ENCODE results near the gene CYB561A3. TPM values are rescaled to one million over a fixed set of nuclear protein-coding genes. Genes with fewer than 3 reads are reported as not detected.

Gene CYB561A3
- total and polyA plus RNA-seq, 2 experiments from 2014 or later: 9.8 to 30.8 TPM

DNA sequence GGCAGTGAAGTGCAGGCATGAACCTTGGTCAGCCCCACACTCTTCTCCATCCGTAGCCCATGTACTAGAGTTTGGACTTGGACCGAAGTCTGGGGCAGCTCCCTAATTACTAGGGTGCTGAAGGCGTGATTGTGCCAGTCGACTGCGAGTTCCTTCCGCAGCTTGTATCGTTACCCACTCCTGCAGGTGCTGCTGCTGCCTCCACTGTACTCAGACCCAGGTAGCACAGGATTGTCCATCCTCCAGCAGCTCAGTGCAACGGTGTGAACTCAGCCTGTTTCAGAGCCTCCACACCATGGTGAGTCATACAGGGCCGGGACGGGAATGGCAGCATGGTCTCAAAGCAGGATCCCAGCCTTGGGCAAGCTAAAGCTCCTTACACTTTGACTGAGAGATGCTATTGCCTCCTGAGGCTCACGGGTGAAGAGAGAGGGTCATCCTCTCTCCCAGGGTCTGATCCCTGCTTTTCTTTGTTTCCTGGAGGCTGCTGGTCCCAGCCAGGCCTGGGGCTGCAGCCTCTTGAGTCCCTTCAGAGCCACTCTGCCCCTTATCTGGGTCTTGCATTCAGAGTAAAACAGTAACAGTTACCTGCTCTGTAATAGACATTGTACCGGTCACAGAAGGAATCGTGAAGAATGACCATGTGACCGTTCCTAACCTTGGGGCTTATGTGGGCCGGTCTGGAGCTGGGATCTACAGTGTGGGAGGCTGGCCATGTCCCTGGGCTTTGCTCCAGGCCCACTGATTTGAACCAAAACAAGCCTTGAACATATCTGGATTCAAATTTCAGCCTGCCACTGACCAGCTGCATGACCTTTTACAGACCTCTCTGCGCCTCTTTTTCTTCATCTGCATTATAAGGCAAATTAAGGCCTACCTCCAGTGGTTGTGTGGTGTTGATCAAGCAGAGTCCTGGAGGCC, 27.0 kb downstream of the CYB561A3 start:
- peaks cover 19% of the 10 kb centered on the region for H3K27me3 Mint-ChIP-seq (ENCODE audit: insufficient read depth, low read depth, poor library complexity)
- Histone ChIP-seq H3K4me3 (no peak overlapping the region), H3F3A (replicated peaks; ENCODE audit: low read depth) (peaks cover 39% of the 10 kb centered on the region), H3K4me1 (ENCODE audit: insufficient read depth) (peaks cover 24% of the 10 kb centered on the region), H4K20me1 (replicated peaks; ENCODE audit: insufficient read depth) (peaks cover 21% of the 10 kb centered on the region), H3K27ac (ENCODE audit: low read depth) (no peak overlapping the region), H3K27me3 (ENCODE audit: insufficient read depth) (no peaks in the 10 kb centered on the region), H3K9me2 (ENCODE audit: insufficient read depth) (no peaks in the 10 kb centered on the region), H3K79me2 (replicated peaks; ENCODE audit: insufficient read depth) (peaks cover 32% of the 10 kb centered on the region), H2AFZ (no peak overlapping the region), H3K4me2 (peak overlapping the region; percentile 97), H3K36me3 (ENCODE audit: insufficient read depth) (peaks cover 5% of the 10 kb centered on the region)
- ATAC-seq (no peak), DNase-seq (ENCODE audit: low spot score) (no peak)
- peaks cover 26% of the 10 kb centered on the region for H3K36me3 Mint-ChIP-seq (ENCODE audit: low read depth)
- H3K4me3 Mint-ChIP-seq: peak overlapping the region; percentile 98
- TF ChIP-seq EZH2 (IDR thresholded peaks at IDR 0.05; ENCODE audit: low read depth, unreplicated experiment): no peak
- TF ChIP-seq ETS1 (IDR thresholded peaks at IDR 0.05): no peak
- TF ChIP-seq EZH2phosphoT487 (IDR thresholded peaks at IDR 0.05; ENCODE audit: unreplicated experiment): no peak
- TF ChIP-seq, protein P1, sequence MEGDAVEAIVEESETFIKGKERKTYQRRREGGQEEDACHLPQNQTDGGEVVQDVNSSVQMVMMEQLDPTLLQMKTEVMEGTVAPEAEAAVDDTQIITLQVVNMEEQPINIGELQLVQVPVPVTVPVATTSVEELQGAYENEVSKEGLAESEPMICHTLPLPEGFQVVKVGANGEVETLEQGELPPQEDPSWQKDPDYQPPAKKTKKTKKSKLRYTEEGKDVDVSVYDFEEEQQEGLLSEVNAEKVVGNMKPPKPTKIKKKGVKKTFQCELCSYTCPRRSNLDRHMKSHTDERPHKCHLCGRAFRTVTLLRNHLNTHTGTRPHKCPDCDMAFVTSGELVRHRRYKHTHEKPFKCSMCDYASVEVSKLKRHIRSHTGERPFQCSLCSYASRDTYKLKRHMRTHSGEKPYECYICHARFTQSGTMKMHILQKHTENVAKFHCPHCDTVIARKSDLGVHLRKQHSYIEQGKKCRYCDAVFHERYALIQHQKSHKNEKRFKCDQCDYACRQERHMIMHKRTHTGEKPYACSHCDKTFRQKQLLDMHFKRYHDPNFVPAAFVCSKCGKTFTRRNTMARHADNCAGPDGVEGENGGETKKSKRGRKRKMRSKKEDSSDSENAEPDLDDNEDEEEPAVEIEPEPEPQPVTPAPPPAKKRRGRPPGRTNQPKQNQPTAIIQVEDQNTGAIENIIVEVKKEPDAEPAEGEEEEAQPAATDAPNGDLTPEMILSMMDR (conservative IDR thresholded peaks at IDR 0.05; ENCODE audit: low read depth in 2 of 2): no peak
- no peak for TF ChIP-seq POLR2AphosphoS5 (IDR thresholded peaks at IDR 0.05; ENCODE audit: low read depth)
- TF ChIP-seq STAT1 (IDR thresholded peaks at IDR 0.05; ENCODE audit: unreplicated experiment): no peak
- TF ChIP-seq ZNF114 (CRISPR knock-in tag; IDR thresholded peaks at IDR 0.05): no peak
- TF ChIP-seq NANOG (IDR thresholded peaks at IDR 0.05; ENCODE audit: borderline replicate concordance): no peak
- TF ChIP-seq ZNF331 (CRISPR knock-in tag; IDR thresholded peaks at IDR 0.05; ENCODE audit: low read depth): no peak
- no peak for TF ChIP-seq CREB1 (CRISPR knock-in tag; IDR thresholded peaks at IDR 0.05; ENCODE audit: low read depth)
- no peak for TF ChIP-seq REST (IDR thresholded peaks at IDR 0.05; ENCODE audit: unreplicated experiment)
- no peak for TF ChIP-seq JUNB (IDR thresholded peaks at IDR 0.05; ENCODE audit: unreplicated experiment)
- TF ChIP-seq, protein P2, sequence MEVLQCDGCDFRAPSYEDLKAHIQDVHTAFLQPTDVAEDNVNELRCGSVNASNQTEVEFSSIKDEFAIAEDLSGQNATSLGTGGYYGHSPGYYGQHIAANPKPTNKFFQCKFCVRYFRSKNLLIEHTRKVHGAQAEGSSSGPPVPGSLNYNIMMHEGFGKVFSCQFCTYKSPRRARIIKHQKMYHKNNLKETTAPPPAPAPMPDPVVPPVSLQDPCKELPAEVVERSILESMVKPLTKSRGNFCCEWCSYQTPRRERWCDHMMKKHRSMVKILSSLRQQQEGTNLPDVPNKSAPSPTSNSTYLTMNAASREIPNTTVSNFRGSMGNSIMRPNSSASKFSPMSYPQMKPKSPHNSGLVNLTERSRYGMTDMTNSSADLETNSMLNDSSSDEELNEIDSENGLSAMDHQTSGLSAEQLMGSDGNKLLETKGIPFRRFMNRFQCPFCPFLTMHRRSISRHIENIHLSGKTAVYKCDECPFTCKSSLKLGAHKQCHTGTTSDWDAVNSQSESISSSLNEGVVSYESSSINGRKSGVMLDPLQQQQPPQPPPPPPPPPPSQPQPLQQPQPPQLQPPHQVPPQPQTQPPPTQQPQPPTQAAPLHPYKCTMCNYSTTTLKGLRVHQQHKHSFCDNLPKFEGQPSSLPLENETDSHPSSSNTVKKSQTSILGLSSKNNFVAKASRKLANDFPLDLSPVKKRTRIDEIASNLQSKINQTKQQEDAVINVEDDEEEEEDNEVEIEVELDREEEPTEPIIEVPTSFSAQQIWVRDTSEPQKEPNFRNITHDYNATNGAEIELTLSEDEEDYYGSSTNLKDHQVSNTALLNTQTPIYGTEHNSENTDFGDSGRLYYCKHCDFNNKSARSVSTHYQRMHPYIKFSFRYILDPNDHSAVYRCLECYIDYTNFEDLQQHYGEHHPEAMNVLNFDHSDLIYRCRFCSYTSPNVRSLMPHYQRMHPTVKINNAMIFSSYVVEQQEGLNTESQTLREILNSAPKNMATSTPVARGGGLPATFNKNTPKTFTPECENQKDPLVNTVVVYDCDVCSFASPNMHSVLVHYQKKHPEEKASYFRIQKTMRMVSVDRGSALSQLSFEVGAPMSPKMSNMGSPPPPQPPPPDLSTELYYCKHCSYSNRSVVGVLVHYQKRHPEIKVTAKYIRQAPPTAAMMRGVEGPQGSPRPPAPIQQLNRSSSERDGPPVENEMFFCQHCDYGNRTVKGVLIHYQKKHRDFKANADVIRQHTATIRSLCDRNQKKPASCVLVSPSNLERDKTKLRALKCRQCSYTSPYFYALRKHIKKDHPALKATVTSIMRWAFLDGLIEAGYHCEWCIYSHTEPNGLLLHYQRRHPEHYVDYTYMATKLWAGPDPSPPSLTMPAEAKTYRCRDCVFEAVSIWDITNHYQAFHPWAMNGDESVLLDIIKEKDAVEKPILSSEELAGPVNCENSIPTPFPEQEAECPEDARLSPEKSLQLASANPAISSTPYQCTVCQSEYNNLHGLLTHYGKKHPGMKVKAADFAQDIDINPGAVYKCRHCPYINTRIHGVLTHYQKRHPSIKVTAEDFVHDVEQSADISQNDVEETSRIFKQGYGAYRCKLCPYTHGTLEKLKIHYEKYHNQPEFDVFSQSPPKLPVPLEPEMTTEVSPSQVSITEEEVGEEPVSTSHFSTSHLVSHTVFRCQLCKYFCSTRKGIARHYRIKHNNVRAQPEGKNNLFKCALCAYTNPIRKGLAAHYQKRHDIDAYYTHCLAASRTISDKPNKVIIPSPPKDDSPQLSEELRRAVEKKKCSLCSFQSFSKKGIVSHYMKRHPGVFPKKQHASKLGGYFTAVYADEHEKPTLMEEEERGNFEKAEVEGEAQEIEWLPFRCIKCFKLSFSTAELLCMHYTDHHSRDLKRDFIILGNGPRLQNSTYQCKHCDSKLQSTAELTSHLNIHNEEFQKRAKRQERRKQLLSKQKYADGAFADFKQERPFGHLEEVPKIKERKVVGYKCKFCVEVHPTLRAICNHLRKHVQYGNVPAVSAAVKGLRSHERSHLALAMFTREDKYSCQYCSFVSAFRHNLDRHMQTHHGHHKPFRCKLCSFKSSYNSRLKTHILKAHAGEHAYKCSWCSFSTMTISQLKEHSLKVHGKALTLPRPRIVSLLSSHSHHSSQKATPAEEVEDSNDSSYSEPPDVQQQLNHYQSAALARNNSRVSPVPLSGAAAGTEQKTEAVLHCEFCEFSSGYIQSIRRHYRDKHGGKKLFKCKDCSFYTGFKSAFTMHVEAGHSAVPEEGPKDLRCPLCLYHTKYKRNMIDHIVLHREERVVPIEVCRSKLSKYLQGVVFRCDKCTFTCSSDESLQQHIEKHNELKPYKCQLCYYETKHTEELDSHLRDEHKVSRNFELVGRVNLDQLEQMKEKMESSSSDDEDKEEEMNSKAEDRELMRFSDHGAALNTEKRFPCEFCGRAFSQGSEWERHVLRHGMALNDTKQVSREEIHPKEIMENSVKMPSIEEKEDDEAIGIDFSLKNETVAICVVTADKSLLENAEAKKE (CRISPR knock-in tag; IDR thresholded peaks at IDR 0.05): no peak
- no peaks in the 10 kb centered on the region for H3K9me3 Mint-ChIP-seq
- peak overlapping the region; percentile 65; the same call in 1 of the 2 replicates for H3K27ac Mint-ChIP-seq
- H3K4me1 Mint-ChIP-seq: peaks cover 39% of the 10 kb centered on the region

All from GM23338 (cell line).